ENCODE data around the gene THEMIS.

DNA sequence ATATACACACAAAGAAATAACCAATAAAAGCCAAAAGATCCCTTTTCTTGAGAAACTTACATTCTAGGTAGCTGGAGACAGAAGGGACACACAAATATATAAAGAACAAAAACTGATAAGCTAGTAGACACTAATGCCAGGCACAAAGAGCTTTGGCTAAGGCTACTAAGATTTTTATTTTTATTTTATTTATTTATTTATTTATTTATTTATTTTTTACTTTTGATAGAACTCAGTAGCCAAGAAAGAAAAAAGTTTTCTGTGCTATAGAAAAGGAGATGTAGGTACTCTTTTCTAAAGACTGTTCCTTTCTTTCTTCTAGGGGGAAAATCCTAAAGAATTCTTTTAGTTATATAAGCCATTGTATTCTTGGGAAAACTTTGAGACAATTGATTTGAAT is 34.1 kb downstream of the THEMIS start:
- TF ChIP-seq, protein P1, sequence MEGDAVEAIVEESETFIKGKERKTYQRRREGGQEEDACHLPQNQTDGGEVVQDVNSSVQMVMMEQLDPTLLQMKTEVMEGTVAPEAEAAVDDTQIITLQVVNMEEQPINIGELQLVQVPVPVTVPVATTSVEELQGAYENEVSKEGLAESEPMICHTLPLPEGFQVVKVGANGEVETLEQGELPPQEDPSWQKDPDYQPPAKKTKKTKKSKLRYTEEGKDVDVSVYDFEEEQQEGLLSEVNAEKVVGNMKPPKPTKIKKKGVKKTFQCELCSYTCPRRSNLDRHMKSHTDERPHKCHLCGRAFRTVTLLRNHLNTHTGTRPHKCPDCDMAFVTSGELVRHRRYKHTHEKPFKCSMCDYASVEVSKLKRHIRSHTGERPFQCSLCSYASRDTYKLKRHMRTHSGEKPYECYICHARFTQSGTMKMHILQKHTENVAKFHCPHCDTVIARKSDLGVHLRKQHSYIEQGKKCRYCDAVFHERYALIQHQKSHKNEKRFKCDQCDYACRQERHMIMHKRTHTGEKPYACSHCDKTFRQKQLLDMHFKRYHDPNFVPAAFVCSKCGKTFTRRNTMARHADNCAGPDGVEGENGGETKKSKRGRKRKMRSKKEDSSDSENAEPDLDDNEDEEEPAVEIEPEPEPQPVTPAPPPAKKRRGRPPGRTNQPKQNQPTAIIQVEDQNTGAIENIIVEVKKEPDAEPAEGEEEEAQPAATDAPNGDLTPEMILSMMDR (IDR thresholded peaks at IDR 0.05): no peak
- no peak for TF ChIP-seq POLR2A (IDR thresholded peaks at IDR 0.05)
